Neutrophil (primary cell): ENCODE results near the gene FGD2.

Source experiments
- H3K27ac ChIP-seq: fragments of 200-600 bp; sonication (generic); 2 replicates; pipeline ENCODE4 v1.5.1; 2016; ENCODE audit warnings: mild to moderate bottlenecking, moderate library complexity
- H3K27me3 ChIP-seq: fragments of 200-600 bp; sonication (generic); 2 replicates; pipeline ENCODE4 v1.6.0; 2016; ENCODE audit warnings: mild to moderate bottlenecking
- H3K36me3 ChIP-seq: fragments of 200-600 bp; sonication (generic); 2 replicates; pipeline ENCODE4 v1.5.1; 2017
- H3K4me1 ChIP-seq, 2 experiments: fragments of 200-600 bp in 1 of 2; sonication (generic) in 1 of 2; 1 replicate in 1 of 2; 2 replicates in 1 of 2; pipeline versions ENCODE4 v1.5.1 to v1.6.1; 2013 to 2016; ENCODE audit warnings: low read depth in 1 of 2, low read length in 1 of 2, mild to moderate bottlenecking in 1 of 2, moderate library complexity in 1 of 2; ENCODE audit not compliant: control insufficient read depth in 1 of 2, insufficient read depth in 1 of 2
- H3K4me3 ChIP-seq, 2 experiments: fragments of 200-600 bp in 1 of 2; sonication (generic) in 1 of 2; 1 replicate in 1 of 2; 2 replicates in 1 of 2; pipeline ENCODE4 v1.5.1; 2013 to 2016; ENCODE audit warnings: low read depth in 1 of 2, low read length in 1 of 2, mild to moderate bottlenecking in 1 of 2, moderate library complexity in 1 of 2
- H3K9me3 ChIP-seq: fragments of 200-600 bp; sonication (generic); 2 replicates; pipeline ENCODE4 v1.5.1; 2016
- CTCF ChIP-seq: fragments of 200-600 bp; sonication (generic); IDR thresholded peaks from 2 replicates; pipeline ENCODE4 v1.5.1; 2016; ENCODE audit warnings: antibody characterized with exemption

Gene FGD2

GRCh38 chr6:37072526-37072925, 67.1 kb downstream of the FGD2 start:
- Histone ChIP-seq H3K4me1 (peaks cover 9 to 18% of the 10 kb centered on the region in 2 experiments), H3K36me3 (no peaks in the 10 kb centered on the region), H3K9me3 (no peaks in the 10 kb centered on the region), H3K4me3 (no peak overlapping the region), H3K27ac (no peak overlapping the region), H3K27me3 (no peaks in the 10 kb centered on the region)
- TF ChIP-seq CTCF, result no peak

GRCh38 chr6:37074053-37074827, 68.8 kb downstream of the FGD2 start:
- Histone ChIP-seq H3K27ac (no peak overlapping the region), H3K4me1 (peaks cover 9 to 18% of the 10 kb centered on the region in 2 experiments), H3K9me3 (no peaks in the 10 kb centered on the region), H3K27me3 (no peaks in the 10 kb centered on the region), H3K36me3 (no peaks in the 10 kb centered on the region), H3K4me3 (no peak overlapping the region)
- TF ChIP-seq CTCF, result no peak

GRCh38 chr6:37077191-37077904, 71.9 kb downstream of the FGD2 start:
- Histone ChIP-seq H3K4me3 (no peak overlapping the region), H3K9me3 (no peaks in the 10 kb centered on the region), H3K27ac (no peak overlapping the region), H3K36me3 (no peaks in the 10 kb centered on the region), H3K27me3 (no peaks in the 10 kb centered on the region), H3K4me1 (peaks cover 14 to 21% of the 10 kb centered on the region in 2 experiments)
- TF ChIP-seq CTCF, result no peak

GRCh38 chr6:37077905-37078296, 72.4 kb downstream of the FGD2 start:
- peaks cover 14 to 21% of the 10 kb centered on the region in 2 experiments for H3K4me1 ChIP-seq
- H3K9me3 ChIP-seq, result no peaks in the 10 kb centered on the region
- no peak for TF ChIP-seq CTCF

More at GRCh38 chr6:37077905-37078296, 72.4 kb downstream of the FGD2 start:
- Histone ChIP-seq H3K27ac (no peak overlapping the region), H3K4me3 (no peak overlapping the region), H3K36me3 (no peaks in the 10 kb centered on the region), H3K27me3 (no peaks in the 10 kb centered on the region)
